MCF 10A (cell line): ENCODE data around the gene CACNA1B. TPM values are rescaled to one million over a fixed set of nuclear protein-coding genes. Genes with fewer than 3 reads are reported as not detected.
"Not testable (repeated sequence)": the region's sequence is repeated elsewhere in the genome, so short reads cannot be mapped to it uniquely, and the experiment has no call there.

Experiments
- BruUV-seq: library from RNA; stranded (reverse); fragments of 400-500 nt; replicated peaks from 2 replicates; lab custom pipeline; 2021; lab: Mats Ljungman, UMichigan
- CTCF ChIA-PET: fragments of 300-600 bp; sonication (Branson Sonifier 250); formaldehyde crosslinking; extraction: SDS; loops from one replicate; lab custom pipeline; 2021; ENCODE audit warnings: antibody characterized with exemption, inconsistent platforms; lab: Yijun Ruan, JAX
- POLR2A ChIA-PET: fragments of 300-600, 350-650 bp; sonication (Branson Sonifier 250); formaldehyde crosslinking; extraction: SDS; loops from one replicate; lab custom pipeline; 2020; ENCODE audit warnings: antibody characterized with exemption, inconsistent platforms; lab: Yijun Ruan, JAX
- DNase-seq: peaks from one replicate; pipeline ENCODE4 v3.0.0-alpha.2; 2018; ENCODE audit not compliant: unreplicated experiment
- H3K27ac Mint-ChIP-seq: one replicate; pipeline ENCODE4 v1.8.0; 2022; ENCODE audit warnings: mild to moderate bottlenecking, low read depth, mixed read lengths; ENCODE audit not compliant: unreplicated experiment
- H3K27me3 Mint-ChIP-seq: one replicate; pipeline ENCODE4 v1.8.0; 2022; ENCODE audit warnings: mixed read lengths; ENCODE audit not compliant: insufficient read depth, unreplicated experiment
- H3K36me3 Mint-ChIP-seq: one replicate; pipeline ENCODE4 v1.8.0; 2022; ENCODE audit warnings: mild to moderate bottlenecking, moderate library complexity, mixed read lengths; ENCODE audit not compliant: insufficient read depth, unreplicated experiment
- H3K4me1 Mint-ChIP-seq: one replicate; pipeline ENCODE4 v1.8.0; 2022; ENCODE audit warnings: mixed read lengths; ENCODE audit not compliant: insufficient read depth, unreplicated experiment
- H3K4me3 Mint-ChIP-seq: one replicate; pipeline ENCODE4 v1.8.0; 2022; ENCODE audit warnings: mild to moderate bottlenecking, moderate library complexity, mixed read lengths; ENCODE audit not compliant: unreplicated experiment
- H3K9me3 Mint-ChIP-seq: one replicate; pipeline ENCODE4 v1.8.0; 2022; ENCODE audit warnings: mixed read lengths; ENCODE audit not compliant: unreplicated experiment
- intact Hi-C: fragments of 100-400 bp; cut with micrococcal nuclease; formaldehyde crosslinking; loops from 2 replicates; pipeline ENCODE4 v1.14.1; 2022
- total RNA-seq: library from RNA; stranded (reverse); gene quantifications from 2 replicates; pipeline ENCODE4 v1.2.3, GENCODE V29; 2022
- TF ChIP-seq, protein P1 (sequence below): fragments of 200-600 bp; IDR thresholded peaks from one replicate; pipeline ENCODE4 v1.8.0; 2022; ENCODE audit warnings: antibody characterized with exemption, mild to moderate bottlenecking; ENCODE audit not compliant: unreplicated experiment

CACNA1B gene
- total RNA-seq, 1 experiment from 2014 or later: not detected

DNA sequence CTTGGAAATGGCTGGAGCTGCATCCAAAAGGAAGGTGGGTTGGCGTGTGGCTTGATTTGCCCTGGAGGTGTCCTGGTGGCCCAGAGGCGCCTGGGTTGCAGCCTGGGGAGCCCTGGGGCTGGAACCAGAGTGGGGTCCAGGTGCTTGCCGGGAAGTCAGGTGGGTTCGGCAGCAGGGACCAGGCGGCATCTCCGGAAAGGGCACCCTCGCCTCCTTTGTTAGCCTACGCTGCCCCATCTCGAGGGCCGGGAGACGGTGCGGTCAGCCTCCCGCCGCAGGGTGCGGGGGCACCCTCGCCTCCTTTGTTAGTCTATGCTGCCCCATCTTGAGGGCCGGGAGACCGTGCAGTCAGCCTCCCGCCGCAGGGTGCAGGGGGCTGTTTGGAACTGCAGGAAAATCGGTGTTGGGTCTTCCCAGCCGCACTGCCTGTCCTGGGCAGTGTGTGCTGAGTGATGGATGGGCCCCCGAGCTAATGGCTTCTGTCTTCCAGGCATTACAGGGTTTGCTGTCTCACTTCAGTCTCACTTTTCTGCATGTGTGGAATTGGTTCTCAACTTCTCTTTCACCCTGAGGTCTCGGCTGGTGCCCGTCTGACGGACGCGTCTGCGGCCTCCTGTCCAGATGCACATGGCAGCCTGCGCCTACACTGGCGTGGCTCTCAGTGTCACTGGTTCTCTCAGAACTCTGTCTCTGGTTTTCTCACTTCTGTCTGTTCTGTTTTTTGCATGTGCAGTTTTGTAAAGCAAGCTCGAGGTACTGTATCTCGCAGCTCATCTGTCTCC, 139.0 kb downstream of the CACNA1B start:
- no peaks in the 10 kb centered on the region for H3K4me1 Mint-ChIP-seq
- H3K4me3 Mint-ChIP-seq: no peak overlapping the region
- BruUV-seq: no TSS peak
- H3K9me3 Mint-ChIP-seq: no peaks in the 10 kb centered on the region
- H3K27ac Mint-ChIP-seq: no peak overlapping the region
- no peaks in the 10 kb centered on the region for H3K27me3 Mint-ChIP-seq
- TF ChIP-seq, protein P1, sequence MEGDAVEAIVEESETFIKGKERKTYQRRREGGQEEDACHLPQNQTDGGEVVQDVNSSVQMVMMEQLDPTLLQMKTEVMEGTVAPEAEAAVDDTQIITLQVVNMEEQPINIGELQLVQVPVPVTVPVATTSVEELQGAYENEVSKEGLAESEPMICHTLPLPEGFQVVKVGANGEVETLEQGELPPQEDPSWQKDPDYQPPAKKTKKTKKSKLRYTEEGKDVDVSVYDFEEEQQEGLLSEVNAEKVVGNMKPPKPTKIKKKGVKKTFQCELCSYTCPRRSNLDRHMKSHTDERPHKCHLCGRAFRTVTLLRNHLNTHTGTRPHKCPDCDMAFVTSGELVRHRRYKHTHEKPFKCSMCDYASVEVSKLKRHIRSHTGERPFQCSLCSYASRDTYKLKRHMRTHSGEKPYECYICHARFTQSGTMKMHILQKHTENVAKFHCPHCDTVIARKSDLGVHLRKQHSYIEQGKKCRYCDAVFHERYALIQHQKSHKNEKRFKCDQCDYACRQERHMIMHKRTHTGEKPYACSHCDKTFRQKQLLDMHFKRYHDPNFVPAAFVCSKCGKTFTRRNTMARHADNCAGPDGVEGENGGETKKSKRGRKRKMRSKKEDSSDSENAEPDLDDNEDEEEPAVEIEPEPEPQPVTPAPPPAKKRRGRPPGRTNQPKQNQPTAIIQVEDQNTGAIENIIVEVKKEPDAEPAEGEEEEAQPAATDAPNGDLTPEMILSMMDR: no peak
- no peaks in the 10 kb centered on the region for H3K36me3 Mint-ChIP-seq
- intact Hi-C loops: no loop called here
- ChIA-PET POLR2A (no interaction called here), CTCF (no interaction called here)
- DNase-seq: no peak

DNA sequence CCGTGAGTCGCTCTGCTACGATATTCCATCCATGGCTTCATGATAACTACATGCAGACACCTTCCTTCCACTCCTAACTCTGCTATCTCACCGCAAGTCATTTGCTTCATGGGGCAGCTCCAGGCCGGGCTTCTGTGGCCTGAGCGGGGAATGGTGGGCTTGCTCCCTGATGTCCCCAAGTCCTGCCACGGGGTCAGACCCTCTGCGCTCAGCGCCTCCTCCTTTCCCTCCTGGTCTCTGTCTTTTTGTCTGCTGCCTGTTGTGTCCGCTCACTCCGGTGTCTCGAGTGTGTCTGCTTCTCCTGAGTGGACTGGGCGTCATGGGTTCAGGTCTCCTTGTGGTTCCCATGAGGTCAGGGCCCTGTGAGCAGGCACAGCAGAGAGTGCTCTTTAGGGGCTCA, 139.6 kb downstream of the CACNA1B start:
- Mint-ChIP-seq H3K9me3 (no peaks in the 10 kb centered on the region), H3K27ac (no peak overlapping the region), H3K27me3 (no peaks in the 10 kb centered on the region), H3K36me3 (no peaks in the 10 kb centered on the region), H3K4me1 (no peaks in the 10 kb centered on the region), H3K4me3 (no peak overlapping the region)
- no peak for DNase-seq
- ChIA-PET POLR2A (no interaction called here), CTCF (interaction anchor here (0.6 kb wide), 2 partner anchors 11 to 51 kb away, joined by 3 to 5 read pairs; no protein-coding TSS in a partner anchor)
- no TSS peak for BruUV-seq
- TF ChIP-seq, protein P1: no peak
- intact Hi-C loops: no loop called here

DNA sequence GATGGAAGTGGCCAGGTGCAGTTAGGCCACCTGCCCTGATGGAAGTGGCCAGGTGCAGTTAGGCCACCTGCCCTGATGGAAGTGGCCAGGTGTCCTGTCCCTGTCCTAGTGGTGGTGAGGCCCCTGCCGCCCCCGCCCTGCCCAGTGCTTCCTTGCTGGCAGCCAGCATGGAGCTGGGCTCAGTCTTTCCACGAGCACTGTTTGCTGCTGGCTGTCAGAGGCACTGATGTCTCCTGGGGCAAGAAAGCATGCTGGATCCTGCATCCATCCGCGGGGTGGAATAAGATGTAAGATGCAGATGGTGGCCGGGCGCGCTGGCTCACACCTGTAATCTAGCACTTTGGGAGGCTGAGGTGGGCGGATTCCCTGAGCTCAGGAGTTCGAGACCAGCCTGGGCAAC, 141.9 kb downstream of the CACNA1B start:
- intact Hi-C loops, BruUV-seq, H3K36me3 Mint-ChIP-seq, H3K27ac Mint-ChIP-seq, POLR2A ChIA-PET, H3K4me3 Mint-ChIP-seq, H3K4me1 Mint-ChIP-seq, H3K9me3 Mint-ChIP-seq, H3K27me3 Mint-ChIP-seq, DNase-seq: not testable (repeated sequence)
- CTCF ChIA-PET: interaction anchor here (0.7 kb wide), 1 partner anchor 35 kb away, joined by 3 read pairs; no protein-coding TSS in a partner anchor

DNA sequence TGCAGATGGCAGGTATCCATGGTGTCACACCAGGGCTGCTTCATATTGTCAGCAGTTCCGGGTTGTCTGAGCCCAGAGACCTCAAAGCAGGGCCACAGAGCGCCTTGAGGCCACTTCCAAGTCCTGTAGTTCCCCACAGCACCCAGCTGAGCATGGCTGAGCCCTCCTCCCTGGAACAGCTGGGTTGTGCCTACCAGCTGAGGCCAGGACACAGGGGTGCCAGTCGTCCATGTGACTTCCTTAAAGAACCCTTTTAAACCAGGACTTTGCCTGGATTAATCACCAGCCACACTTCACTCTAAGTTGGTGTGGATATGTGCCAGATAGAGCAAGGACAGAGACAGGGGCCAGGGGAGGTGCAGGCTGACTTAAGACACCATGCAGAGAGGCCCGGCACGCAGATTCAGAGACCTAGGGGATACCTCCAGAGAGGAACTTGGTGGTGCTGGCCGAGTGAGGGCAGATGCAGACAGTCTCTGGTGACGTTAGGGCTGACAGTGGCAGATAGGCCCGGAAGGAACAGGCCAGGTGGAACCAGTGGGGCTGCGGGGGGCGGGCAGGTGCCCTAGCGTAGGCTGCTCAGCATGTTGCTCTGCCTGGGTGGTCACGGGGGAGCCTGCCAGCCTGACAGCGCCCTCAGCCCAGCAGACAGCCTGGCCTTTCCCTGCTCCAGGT, 142.7 kb downstream of the CACNA1B start:
- Mint-ChIP-seq H3K4me3 (no peak overlapping the region), H3K4me1 (no peaks in the 10 kb centered on the region), H3K27me3 (no peaks in the 10 kb centered on the region), H3K27ac (no peak overlapping the region), H3K9me3 (no peaks in the 10 kb centered on the region), H3K36me3 (no peaks in the 10 kb centered on the region)
- POLR2A ChIA-PET: no interaction called here
- TF ChIP-seq, protein P1: no peak
- DNase-seq: no peak
- BruUV-seq: no TSS peak
- CTCF ChIA-PET: interaction anchor here (0.7 kb wide), 1 partner anchor 34 kb away, joined by 3 read pairs; no protein-coding TSS in a partner anchor
- intact Hi-C loops: no loop called here
